Smooth muscle cell (in vitro differentiated cells): ENCODE data around the gene BOC. TPM values are rescaled to one million over a fixed set of nuclear protein-coding genes. Genes with fewer than 3 reads are reported as not detected.

ENCODE experiments used
- DNase-seq: peaks from one replicate; lab custom pipeline; 2025; ENCODE audit not compliant: unreplicated experiment; lab: John Stamatoyannopoulos, UW
- H2AFZ ChIP-seq: fragments of 200-600 bp; sonication (generic); 2 replicates; pipeline ENCODE4 v1.6.0; 2016; ENCODE audit warnings: antibody characterized with exemption, low read depth, mild to moderate bottlenecking
- H3F3A ChIP-seq: fragments of 200-600 bp; sonication (generic); 2 replicates; pipeline ENCODE4 v1.6.0; 2017; ENCODE audit warnings: antibody characterized with exemption, low read depth
- H3K27ac ChIP-seq: fragments of 200-600 bp; sonication (generic); 2 replicates; pipeline ENCODE4 v1.5.1; 2016; ENCODE audit warnings: low read depth, mild to moderate bottlenecking
- H3K27me3 ChIP-seq: fragments of 200-600 bp; sonication (generic); 2 replicates; pipeline ENCODE4 v1.6.1; 2016; ENCODE audit warnings: low read depth, mild to moderate bottlenecking
- H3K36me3 ChIP-seq: fragments of 200-600 bp; sonication (generic); 2 replicates; pipeline ENCODE4 v1.5.1; 2016; ENCODE audit warnings: low read depth
- H3K4me1 ChIP-seq: fragments of 200-600 bp; sonication (generic); 2 replicates; pipeline ENCODE4 v1.5.1; 2016; ENCODE audit warnings: low read depth
- H3K4me2 ChIP-seq: fragments of 200-600 bp; sonication (generic); 2 replicates; pipeline ENCODE4 v1.6.0; 2016; ENCODE audit warnings: mild to moderate bottlenecking
- H3K4me3 ChIP-seq: fragments of 200-600 bp; sonication (generic); 2 replicates; pipeline ENCODE4 v1.5.1; 2016; ENCODE audit warnings: mild to moderate bottlenecking
- H3K79me2 ChIP-seq: fragments of 200-600 bp; sonication (generic); 2 replicates; pipeline ENCODE4 v1.6.0; 2016; ENCODE audit warnings: low read depth, mild to moderate bottlenecking
- H3K9ac ChIP-seq: fragments of 200-600 bp; sonication (generic); 2 replicates; pipeline ENCODE4 v1.6.0; 2016; ENCODE audit warnings: low read depth
- H3K9me3 ChIP-seq: fragments of 200-600 bp; sonication (generic); replicated peaks from 2 replicates; pipeline ENCODE4 v1.5.1; 2016; ENCODE audit warnings: low read depth
- H4K20me1 ChIP-seq: fragments of 200-600 bp; sonication (generic); 2 replicates; pipeline ENCODE4 v1.6.0; 2016; ENCODE audit warnings: low read depth
- WGBS: methylation state at CpG from one replicate; pipeline ENCODE4 v1.1.7; 2016; ENCODE audit warnings: low lambda C conversion rate; 5-methylcytosine and 5-hydroxymethylcytosine counted together
- polyA plus RNA-seq: library from polyadenylated mRNA; unstranded; fragments of >200 nt; fragmentation: Nextera tagmentation; extraction: Ambion mirVana; gene quantifications from 2 replicates; pipeline ENCODE4 v1.2.1, GENCODE V29; 2016
- total RNA-seq: library from RNA; depleted of rRNA; stranded (reverse); fragments of >200 nt; gene quantifications from 2 replicates; pipeline ENCODE4 v1.2.3, GENCODE V29; 2014
- TF ChIP-seq, protein P1 (sequence below): fragments of 200-600 bp; sonication (generic); IDR thresholded peaks from 2 replicates; pipeline ENCODE4 v1.5.1; 2017; ENCODE audit warnings: borderline replicate concordance, mild to moderate bottlenecking, antibody characterized with exemption; ENCODE audit not compliant: insufficient read depth, poor library complexity, severe bottlenecking

The BOC gene
- total and polyA plus RNA-seq, 2 experiments from 2014 or later, result 19.5 to 31.2 TPM

DNA sequence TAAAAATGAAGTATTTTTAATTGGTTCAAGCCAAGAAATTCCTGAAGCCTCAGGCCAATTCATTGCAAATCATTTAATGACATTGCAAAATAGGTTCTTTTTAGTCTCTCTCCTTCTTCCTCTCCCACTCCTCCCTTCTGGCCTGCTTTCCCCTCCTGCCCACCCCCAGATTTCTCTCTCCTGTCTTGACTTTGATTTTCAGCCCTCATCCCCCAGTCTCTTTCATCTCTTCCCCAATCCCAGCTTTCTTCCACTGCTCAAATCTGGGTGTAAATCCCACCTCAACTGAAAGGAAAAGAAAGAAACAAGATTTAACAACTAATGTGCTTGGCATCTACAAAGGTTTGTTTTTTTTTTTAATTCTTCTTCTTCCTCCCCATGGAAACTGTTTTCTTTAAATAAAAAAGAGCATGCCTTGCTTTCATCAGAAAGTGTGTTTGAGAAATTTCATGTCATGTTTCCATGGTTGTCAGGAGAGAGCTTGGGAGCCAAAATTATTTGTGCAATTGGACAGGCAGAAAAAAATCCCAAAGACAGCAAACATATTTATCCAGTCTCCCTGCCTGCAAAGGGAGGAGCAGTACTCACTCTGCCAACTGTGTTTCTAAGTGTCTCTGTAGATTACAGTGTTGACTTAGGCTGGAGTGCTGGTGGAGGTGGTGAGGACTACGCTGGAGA, 50.4 kb downstream of the BOC start:
- Histone ChIP-seq H3K9ac (no peak overlapping the region), H2AFZ (no peak overlapping the region), H3K36me3 (no peaks in the 10 kb centered on the region), H3K79me2 (no peaks in the 10 kb centered on the region), H3K9me3 (no peaks in the 10 kb centered on the region), H3K27ac (no peak overlapping the region), H3K4me2 (no peak overlapping the region), H3K4me1 (peaks cover 25% of the 10 kb centered on the region), H4K20me1 (no peaks in the 10 kb centered on the region), H3K4me3 (no peak overlapping the region), H3K27me3 (no peaks in the 10 kb centered on the region), H3F3A (no peaks in the 10 kb centered on the region)
- WGBS, result 91% methylated on average over 1 of the region's 1 CpG
- TF ChIP-seq, protein P1, sequence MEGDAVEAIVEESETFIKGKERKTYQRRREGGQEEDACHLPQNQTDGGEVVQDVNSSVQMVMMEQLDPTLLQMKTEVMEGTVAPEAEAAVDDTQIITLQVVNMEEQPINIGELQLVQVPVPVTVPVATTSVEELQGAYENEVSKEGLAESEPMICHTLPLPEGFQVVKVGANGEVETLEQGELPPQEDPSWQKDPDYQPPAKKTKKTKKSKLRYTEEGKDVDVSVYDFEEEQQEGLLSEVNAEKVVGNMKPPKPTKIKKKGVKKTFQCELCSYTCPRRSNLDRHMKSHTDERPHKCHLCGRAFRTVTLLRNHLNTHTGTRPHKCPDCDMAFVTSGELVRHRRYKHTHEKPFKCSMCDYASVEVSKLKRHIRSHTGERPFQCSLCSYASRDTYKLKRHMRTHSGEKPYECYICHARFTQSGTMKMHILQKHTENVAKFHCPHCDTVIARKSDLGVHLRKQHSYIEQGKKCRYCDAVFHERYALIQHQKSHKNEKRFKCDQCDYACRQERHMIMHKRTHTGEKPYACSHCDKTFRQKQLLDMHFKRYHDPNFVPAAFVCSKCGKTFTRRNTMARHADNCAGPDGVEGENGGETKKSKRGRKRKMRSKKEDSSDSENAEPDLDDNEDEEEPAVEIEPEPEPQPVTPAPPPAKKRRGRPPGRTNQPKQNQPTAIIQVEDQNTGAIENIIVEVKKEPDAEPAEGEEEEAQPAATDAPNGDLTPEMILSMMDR, result no peak
- no peak for DNase-seq

DNA sequence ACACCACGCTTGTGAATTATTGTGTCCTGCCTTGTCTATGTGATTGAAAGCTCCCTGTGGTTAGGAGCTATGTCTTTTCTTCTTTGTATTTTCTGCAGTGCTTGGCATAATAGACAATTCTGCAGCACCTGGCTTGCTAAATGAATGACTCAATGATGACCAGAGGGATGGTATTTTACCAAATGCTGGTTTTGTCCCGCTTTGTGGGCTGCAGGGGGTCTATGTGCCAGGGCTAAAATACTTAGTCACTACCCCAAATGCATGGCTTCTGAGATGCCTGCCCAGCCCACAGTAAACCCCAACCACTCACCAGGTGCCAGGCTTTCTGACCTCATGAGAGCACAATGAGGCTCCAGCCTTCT, 50.9 kb downstream of the BOC start:
- TF ChIP-seq, protein P1, result no peak
- Histone ChIP-seq H3F3A (no peaks in the 10 kb centered on the region), H3K9ac (no peak overlapping the region), H3K27me3 (no peaks in the 10 kb centered on the region), H3K4me2 (no peak overlapping the region), H3K27ac (no peak overlapping the region), H3K9me3 (no peaks in the 10 kb centered on the region), H4K20me1 (no peaks in the 10 kb centered on the region), H3K79me2 (no peaks in the 10 kb centered on the region), H3K36me3 (no peaks in the 10 kb centered on the region), H3K4me1 (peaks cover 30% of the 10 kb centered on the region), H2AFZ (no peak overlapping the region), H3K4me3 (no peak overlapping the region)
- 92% methylated on average over 2 of the region's 2 CpGs for WGBS
- no peak for DNase-seq

DNA sequence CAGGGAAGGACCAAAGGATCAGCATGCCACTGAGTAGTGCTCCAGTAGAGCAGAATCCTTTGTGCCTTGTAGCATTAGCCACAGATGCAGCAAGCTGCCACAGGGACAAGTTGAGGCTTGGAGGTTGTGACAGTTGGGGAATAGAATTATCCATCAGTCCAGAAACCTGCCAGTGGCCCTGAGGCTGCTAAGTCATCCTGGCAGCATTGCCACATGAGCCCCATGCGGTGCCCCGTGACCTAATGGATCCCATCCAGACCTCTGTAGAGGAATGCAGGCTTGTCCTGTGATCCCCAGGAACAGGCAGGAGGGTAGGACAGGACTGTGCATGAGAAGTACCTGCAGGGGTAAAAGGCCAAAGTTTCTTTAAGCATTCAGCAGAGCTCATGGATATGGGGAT, 51.7 kb downstream of the BOC start:
- no peak overlapping the region for H3K27ac ChIP-seq

DNA sequence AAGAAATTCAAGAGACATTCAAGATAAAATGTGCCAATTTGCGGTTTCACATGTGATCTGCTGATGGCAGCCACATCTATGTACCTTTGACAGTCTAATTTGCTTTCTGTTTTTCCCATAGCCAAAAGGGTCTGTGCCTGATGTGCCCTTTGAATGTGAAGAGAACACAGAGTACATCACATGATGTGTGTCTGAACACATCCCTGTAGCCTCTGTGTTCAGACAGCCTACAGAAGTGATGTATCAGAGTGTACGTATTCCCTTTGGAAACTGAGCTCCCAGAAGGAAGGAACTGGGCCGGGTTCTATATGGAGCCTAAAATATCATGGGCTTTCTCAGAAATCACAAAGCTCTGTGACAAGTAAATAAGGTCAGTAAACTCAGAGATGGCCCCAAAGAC, 52.4 kb downstream of the BOC start:
- DNase-seq, result no peak
- peaks cover 30% of the 10 kb centered on the region for H3K4me1 ChIP-seq
- H3F3A ChIP-seq, result no peaks in the 10 kb centered on the region
- H2AFZ ChIP-seq, result no peak overlapping the region
- H3K79me2 ChIP-seq, result no peaks in the 10 kb centered on the region
- H3K27me3 ChIP-seq, result no peaks in the 10 kb centered on the region
- no peaks in the 10 kb centered on the region for H3K9me3 ChIP-seq
- TF ChIP-seq, protein P1, result no peak
- WGBS, result 100% methylated on average over 3 of the region's 3 CpGs
- H3K27ac ChIP-seq, result no peak overlapping the region
- no peak overlapping the region for H3K9ac ChIP-seq
- H3K4me3 ChIP-seq, result no peak overlapping the region
- no peak overlapping the region for H3K4me2 ChIP-seq
- H4K20me1 ChIP-seq, result no peaks in the 10 kb centered on the region
- H3K36me3 ChIP-seq, result peaks cover 3% of the 10 kb centered on the region

More for the DNA sequence above, 51.7 kb downstream of the BOC start:
- no peaks in the 10 kb centered on the region for H4K20me1 ChIP-seq
- no peak for DNase-seq
- no peak overlapping the region for H3K4me2 ChIP-seq
- no peaks in the 10 kb centered on the region for H3F3A ChIP-seq
- H3K36me3 ChIP-seq, result no peaks in the 10 kb centered on the region
- no peaks in the 10 kb centered on the region for H3K79me2 ChIP-seq
- no peak overlapping the region for H3K9ac ChIP-seq
- H3K4me1 ChIP-seq, result peaks cover 33% of the 10 kb centered on the region
- 88% methylated on average over 2 of the region's 2 CpGs for WGBS
- TF ChIP-seq, protein P1, result no peak
- H2AFZ ChIP-seq, result no peak overlapping the region
- H3K27me3 ChIP-seq, result no peaks in the 10 kb centered on the region
- no peaks in the 10 kb centered on the region for H3K9me3 ChIP-seq
- H3K4me3 ChIP-seq, result no peak overlapping the region
